HG03095 (cell line): ENCODE results near the gene SGSM2.

Experiments used
- ATAC-seq: cut with Tn5 transposase; IDR thresholded peaks from one replicate; pipeline ENCODE4 v1.9.1; 2021; ENCODE audit warnings: moderate library complexity; ENCODE audit not compliant: unreplicated experiment

Gene SGSM2

DNA sequence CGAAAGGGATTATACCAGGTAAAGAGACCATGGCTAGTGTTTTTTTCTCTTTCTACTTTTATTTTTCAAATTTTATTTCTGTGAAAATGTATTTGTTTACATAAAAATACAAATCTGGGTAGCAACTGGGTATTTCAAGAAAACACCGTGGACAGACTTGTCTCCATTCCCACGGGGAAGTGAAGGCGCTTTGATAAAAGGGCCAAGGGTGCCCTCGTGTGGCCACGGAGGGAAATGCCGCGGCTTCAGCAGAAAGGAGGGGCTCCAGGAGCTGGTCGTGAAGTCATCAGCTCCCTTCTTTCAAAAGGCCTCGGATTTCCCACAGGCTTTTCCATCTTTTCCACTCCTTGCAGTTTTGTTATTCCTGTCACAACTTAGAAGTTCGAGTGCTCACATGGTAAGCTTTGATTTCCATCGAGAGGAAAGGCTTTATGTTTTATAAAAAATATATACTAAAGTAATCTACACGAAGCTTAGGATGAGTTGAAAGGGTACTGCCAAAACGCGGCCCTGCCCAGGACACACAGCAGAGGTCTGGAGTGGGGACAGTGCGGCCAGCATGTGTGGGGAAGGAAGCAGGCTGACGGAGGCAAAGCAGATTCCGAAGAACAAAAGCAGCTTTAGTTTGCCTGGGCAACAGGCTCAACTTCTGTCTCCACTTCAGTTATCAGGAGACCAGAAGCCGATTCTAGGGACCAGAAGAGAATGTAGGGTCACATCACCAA, 78.9 kb downstream of the SGSM2 start:
- ATAC-seq: no peak

GRCh38 chr17:2418572-2418971, 81.3 kb downstream of the SGSM2 start:
- ATAC-seq: no peak

DNA sequence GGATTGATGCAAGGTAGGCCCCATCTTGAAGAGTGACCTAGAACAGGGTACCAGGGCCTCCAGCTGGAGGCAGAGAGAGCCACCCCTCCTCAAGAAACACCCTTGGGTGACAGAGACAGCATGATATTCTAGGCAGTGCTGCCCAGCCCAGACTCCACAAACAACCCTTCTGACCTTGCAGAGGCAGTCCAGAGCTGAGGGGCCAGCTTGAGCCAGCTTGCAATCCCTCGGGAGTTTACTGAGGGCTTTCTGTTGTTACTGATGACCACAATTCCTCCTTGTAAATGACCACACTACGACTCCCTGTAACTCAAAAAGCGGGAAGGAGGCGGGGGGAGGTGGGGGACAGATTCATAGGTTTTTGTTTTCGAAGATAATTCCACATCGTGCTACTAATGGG, 82.2 kb downstream of the SGSM2 start:
- ATAC-seq: no peak

DNA sequence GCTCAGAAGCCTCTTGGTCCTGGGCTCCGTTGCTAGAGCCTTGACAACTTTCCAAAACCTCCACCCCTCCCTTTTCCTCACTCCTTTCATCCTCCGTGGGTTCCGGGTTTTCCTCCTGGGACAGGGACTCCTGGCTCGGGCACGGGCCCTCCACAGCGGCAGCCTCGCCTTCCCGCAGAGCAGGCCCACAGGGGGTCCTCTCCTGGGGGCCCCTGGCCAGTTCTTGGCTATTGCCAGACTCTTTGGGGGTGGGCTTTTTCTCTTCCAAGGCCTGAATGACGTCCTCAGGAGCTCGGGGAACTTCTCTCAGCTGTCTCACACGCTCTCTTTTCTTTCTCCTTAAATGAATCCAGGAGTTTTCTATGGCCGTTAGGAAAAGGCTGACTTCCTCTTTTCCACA, 82.9 kb downstream of the SGSM2 start:
- ATAC-seq: no peak

- no peak for ATAC-seq
Measured at GRCh38 chr17:2421315-2422147, 84.2 kb downstream of the SGSM2 start.

DNA sequence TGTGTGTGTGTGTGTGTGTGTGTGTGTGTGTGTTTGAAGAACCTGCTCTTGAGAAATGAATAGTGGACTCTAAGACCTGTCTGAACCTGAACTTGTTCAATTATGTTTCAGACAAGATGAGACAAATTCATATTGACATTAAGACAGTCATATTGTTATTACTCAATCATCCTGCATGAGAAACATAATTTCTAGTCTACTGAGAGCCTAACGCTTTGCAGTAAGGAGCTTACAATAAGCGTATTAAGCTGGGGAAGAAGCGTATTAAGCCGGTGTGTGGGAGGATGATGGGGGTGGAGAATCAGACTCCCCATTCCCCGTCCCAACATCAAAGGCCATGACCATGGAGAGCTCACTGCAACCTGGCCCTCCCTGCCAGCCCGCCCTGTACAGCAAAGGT, 86.0 kb downstream of the SGSM2 start:
- no peak for ATAC-seq

DNA sequence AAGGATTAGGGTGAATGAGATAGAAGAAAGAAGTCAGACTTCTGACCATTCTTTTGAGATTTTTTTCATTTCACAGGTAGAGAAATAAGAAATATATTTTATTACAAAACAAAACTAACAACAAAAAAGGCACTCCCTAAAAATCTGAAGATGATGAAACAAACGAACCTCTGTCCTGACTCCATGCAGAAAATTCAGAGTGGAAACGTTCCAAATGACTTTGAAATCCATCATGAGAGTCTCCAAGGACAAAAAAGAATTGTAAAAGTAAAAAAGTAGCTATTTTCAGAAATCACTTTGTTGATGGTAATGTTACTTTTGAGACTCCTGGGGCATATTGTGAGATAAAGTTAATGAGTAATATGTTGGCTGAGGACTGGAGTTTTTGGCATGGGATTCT, 89.9 kb downstream of the SGSM2 start:
- no peak for ATAC-seq

DNA sequence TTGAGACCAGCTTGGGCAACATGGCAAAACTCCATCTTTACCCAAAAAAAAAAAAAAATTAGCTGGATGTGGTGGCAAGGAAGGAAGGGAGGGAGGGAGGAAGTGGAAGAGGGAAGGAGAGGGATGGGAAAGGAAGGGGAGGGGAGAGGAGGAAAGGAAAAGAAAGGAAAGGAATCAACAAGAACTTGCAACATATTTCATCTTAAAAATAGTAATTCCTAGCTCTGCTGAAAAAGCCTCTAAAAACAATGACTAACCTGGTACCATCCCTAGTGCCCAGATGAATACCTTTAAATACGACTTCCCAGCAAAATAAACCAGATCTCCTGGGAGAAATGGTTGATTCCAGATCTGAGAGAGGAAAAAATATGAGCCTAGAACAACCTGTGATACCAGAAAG, 90.6 kb downstream of the SGSM2 start:
- ATAC-seq: no peak
